IMR-90 (cell line): ENCODE measurements around the gene PARP1. TPM values are rescaled to one million over a fixed set of nuclear protein-coding genes. Genes with fewer than 3 reads are reported as not detected.
"Not testable (repeated sequence)": the region's sequence is repeated elsewhere in the genome, so short reads cannot be mapped to it uniquely, and the experiment has no call there.

ENCODE experiments used
- ATAC-seq: fragments of 200-7000 bp; cut with Tn5 transposase; 2 replicates; pipeline ENCODE4 v1.9.1; 2020; ENCODE audit warnings: low read depth, mild to moderate bottlenecking, moderate library complexity
- BruUV-seq: library from RNA; stranded (reverse); fragments of 400-500 nt; replicated peaks from 2 replicates; lab custom pipeline; 2021; lab: Mats Ljungman, UMichigan
- CTCF ChIA-PET: fragments of 300-600 bp; formaldehyde crosslinking; extraction: SDS; loops from one replicate; lab custom pipeline; 2021; ENCODE audit warnings: antibody characterized with exemption; lab: Yijun Ruan, JAX
- POLR2A ChIA-PET: fragments of 300-600 bp; sonication (Branson Sonifier 250); formaldehyde crosslinking; loops from one replicate; lab custom pipeline; 2022; ENCODE audit warnings: antibody characterized with exemption; ENCODE audit not compliant: unreplicated experiment; lab: Charles Lee
- DNase-seq: peaks from one replicate; pipeline ENCODE4 v3.0.0; 2013
- H2AFZ ChIP-seq: replicated peaks from 2 replicates; pipeline ENCODE3; 2013; ENCODE audit warnings: low read length, mild to moderate bottlenecking; ENCODE audit not compliant: poor library complexity
- H2AK5ac ChIP-seq: 2 replicates; pipeline ENCODE4 v1.6.1; 2013; ENCODE audit warnings: low read depth, low read length, inconsistent platforms
- H2AK9ac ChIP-seq: replicated peaks from 2 replicates; pipeline ENCODE3; 2013; ENCODE audit warnings: mild to moderate bottlenecking, low read depth, low read length, moderate library complexity; ENCODE audit not compliant: poor library complexity
- H2BK120ac ChIP-seq: 2 replicates; pipeline ENCODE4 v1.6.1; 2013; ENCODE audit warnings: low read depth, low read length, inconsistent platforms
- H2BK15ac ChIP-seq: 3 replicates; pipeline ENCODE4 v1.6.1; 2013; ENCODE audit warnings: low read depth, low read length, inconsistent platforms
- H2BK20ac ChIP-seq: 2 replicates; pipeline ENCODE4 v1.6.1; 2013; ENCODE audit warnings: low read depth, mild to moderate bottlenecking, inconsistent platforms, low read length, moderate library complexity
- H2BK5ac ChIP-seq: 2 replicates; pipeline ENCODE4 v1.6.1; 2013; ENCODE audit warnings: mild to moderate bottlenecking, low read depth, low read length, inconsistent platforms; ENCODE audit not compliant: poor library complexity, severe bottlenecking
- H3K14ac ChIP-seq: replicated peaks from 2 replicates; pipeline ENCODE4 v1.6.1; 2013; ENCODE audit warnings: low read depth, low read length, inconsistent platforms
- H3K18ac ChIP-seq: 2 replicates; pipeline ENCODE4 v1.6.1; 2013; ENCODE audit warnings: low read depth, low read length, control low read depth
- H3K23ac ChIP-seq: 2 replicates; pipeline ENCODE4 v1.6.1; 2013; ENCODE audit warnings: low read depth, low read length, inconsistent platforms
- H3K27ac ChIP-seq: 2 replicates; pipeline ENCODE4 v1.5.1; 2013; ENCODE audit warnings: mild to moderate bottlenecking, control low read depth, low read length; ENCODE audit not compliant: insufficient read depth
- H3K27me3 ChIP-seq: 2 replicates; pipeline ENCODE4 v1.6.1; 2013; ENCODE audit warnings: low read length; ENCODE audit not compliant: control insufficient read depth, insufficient read depth
- H3K36me3 ChIP-seq: 2 replicates; pipeline ENCODE4 v1.6.1; 2013; ENCODE audit warnings: low read length, mixed read lengths; ENCODE audit not compliant: control insufficient read depth, insufficient read depth
- H3K4ac ChIP-seq: 2 replicates; pipeline ENCODE4 v1.6.1; 2013; ENCODE audit warnings: low read depth, low read length, inconsistent platforms
- H3K4me1 ChIP-seq: 2 replicates; pipeline ENCODE4 v1.6.1; 2013; ENCODE audit warnings: low read length, mixed read lengths; ENCODE audit not compliant: control insufficient read depth, insufficient read depth
- H3K4me2 ChIP-seq: 2 replicates; pipeline ENCODE4 v1.6.1; 2013; ENCODE audit warnings: low read depth, mild to moderate bottlenecking, control low read depth, low read length, moderate library complexity
- H3K4me3 ChIP-seq: 2 replicates; pipeline ENCODE4 v1.5.1; 2013; ENCODE audit warnings: low read depth, mild to moderate bottlenecking, control low read depth, low read length, moderate library complexity; ENCODE audit not compliant: insufficient read depth
- H3K56ac ChIP-seq: 2 replicates; pipeline ENCODE4 v1.6.1; 2013; ENCODE audit warnings: low read length, inconsistent platforms; ENCODE audit not compliant: insufficient read depth; ENCODE audit errors: extremely low read depth
- H3K79me1 ChIP-seq, 2 experiments: 2 replicates each; pipeline ENCODE4 v1.6.1; 2013; ENCODE audit warnings: low read length in 2 of 2, inconsistent platforms in 1 of 2, low read depth in 1 of 2
- H3K9ac ChIP-seq: 2 replicates; pipeline ENCODE4 v1.6.1; 2013; ENCODE audit warnings: low read depth, low read length, control low read depth
- H3K9me1 ChIP-seq: 2 replicates; pipeline ENCODE4 v1.6.1; 2013; ENCODE audit warnings: low read length, inconsistent platforms; ENCODE audit not compliant: insufficient read depth
- H3K9me3 ChIP-seq: 2 replicates; pipeline ENCODE4 v1.6.1; 2013; ENCODE audit warnings: low read length; ENCODE audit not compliant: control insufficient read depth, insufficient read depth
- H4K20me1 ChIP-seq: 2 replicates; pipeline ENCODE4 v1.6.1; 2013; ENCODE audit warnings: low read length, inconsistent platforms; ENCODE audit not compliant: insufficient read depth
- H4K5ac ChIP-seq: 2 replicates; pipeline ENCODE4 v1.6.1; 2013; ENCODE audit warnings: mild to moderate bottlenecking, low read depth, low read length, control low read depth
- H4K8ac ChIP-seq, 2 experiments: 2 replicates each; pipeline ENCODE4 v1.6.1; 2013; ENCODE audit warnings: low read depth in 2 of 2, low read length in 2 of 2, control low read depth in 1 of 2, inconsistent platforms in 1 of 2
- H4K91ac ChIP-seq: 2 replicates; pipeline ENCODE4 v1.6.1; 2013; ENCODE audit warnings: low read depth, low read length, inconsistent platforms; ENCODE audit not compliant: insufficient read depth
- WGBS, 2 experiments: methylation state at CpG; one replicate each; pipeline versions ENCODE4 v1.1.5 to v1.1.7; 2013; ENCODE audit warnings: missing lambda C conversion rate in 2 of 2; ENCODE audit not compliant: insufficient read length in 1 of 2; ENCODE audit errors: extremely low coverage in 2 of 2; 5-methylcytosine and 5-hydroxymethylcytosine counted together
- dilution Hi-C: fragments of 300-500 bp; cut with HindIII; formaldehyde crosslinking; loops from one replicate; pipeline ENCODE4 v1.14.3; 2018; ENCODE audit warnings: low sequenced_read_pairs; ENCODE audit not compliant: unreplicated experiment
- in situ Hi-C: fragments of 300-500 bp; cut with MboI; formaldehyde crosslinking; loops from 3 replicates; pipeline ENCODE4 v1.14.3; 2019; ENCODE audit warnings: low sequenced_read_pairs, inconsistent platforms, mixed read lengths
- intact Hi-C: fragments of 100-400 bp; cut with micrococcal nuclease; formaldehyde crosslinking; loops from 2 replicates; pipeline ENCODE4 v1.10.0; 2022
- polyA plus RNA-seq, 3 experiments: library from polyadenylated mRNA; depleted of rRNA; stranded (reverse); fragments of >200 nt; gene quantifications; 2 replicates each; pipeline ENCODE4 v1.2.3, GENCODE V29; 2012; ENCODE audit warnings: low replicate concordance in 1 of 3
- total RNA-seq: library from RNA; depleted of rRNA; stranded (reverse); fragments of >200 nt; gene quantifications from 2 replicates; pipeline ENCODE4 v1.2.3, GENCODE V29; 2012
- TF ChIP-seq, protein P1 (sequence below): fragments of 150-350 bp; IDR thresholded peaks from 2 replicates; pipeline ENCODE4 v1.6.1; 2016; ENCODE audit warnings: low read depth, mild to moderate bottlenecking, low read length, moderate library complexity, borderline replicate concordance

PARP1 gene
- total and polyA plus RNA-seq, 2 of the 4 experiments (the other 2 are of a cell fraction), result 86.5 to 105 TPM

DNA sequence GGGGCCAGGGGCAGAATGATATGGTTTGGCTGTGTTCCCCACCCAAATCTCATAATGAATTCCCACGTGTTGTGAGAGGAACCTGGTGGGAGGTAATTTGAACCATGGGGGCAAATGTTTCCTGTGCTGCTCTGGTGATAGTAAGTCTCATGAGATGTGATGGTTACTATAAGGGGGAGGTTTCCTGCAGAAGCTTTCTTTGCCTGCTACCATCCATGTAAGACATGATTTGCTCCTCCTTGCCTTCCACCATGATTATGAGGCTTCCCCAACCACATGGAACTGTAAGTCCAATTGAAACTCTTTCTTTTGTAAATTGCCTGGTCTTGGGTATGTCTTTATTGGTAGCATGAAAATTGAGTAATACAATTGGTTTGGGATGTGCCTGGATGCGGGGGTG is 65.2 kb downstream of the PARP1 start:
- intact Hi-C loops, result no loop called here
- Histone ChIP-seq H3K14ac (no peak overlapping the region), H2BK15ac (no peak overlapping the region), H3K9ac (no peak overlapping the region), H3K4ac (no peak overlapping the region), H3K27me3 (no peaks in the 10 kb centered on the region), H3K79me1 (no peaks in the 10 kb centered on the region), H2BK120ac (no peak overlapping the region), H4K20me1 (no peaks in the 10 kb centered on the region), H3K9me1 (no peaks in the 10 kb centered on the region), H4K5ac (no peak overlapping the region), H2AK5ac (no peak overlapping the region), H3K4me3 (no peak overlapping the region), H3K9me3 (no peaks in the 10 kb centered on the region), H3K36me3 (no peaks in the 10 kb centered on the region), H2BK5ac (no peak overlapping the region), H4K91ac (no peak overlapping the region), H2AFZ (no peak overlapping the region), H4K8ac (no peak overlapping the region), H3K56ac (no peak overlapping the region), H3K18ac (no peak overlapping the region), H3K4me1 (no peaks in the 10 kb centered on the region), H3K27ac (no peak overlapping the region), H2BK20ac (no peak overlapping the region), H3K4me2 (no peak overlapping the region), H2AK9ac (no peak overlapping the region), H3K23ac (no peak overlapping the region)
- no TSS peak for BruUV-seq
- POLR2A ChIA-PET, result no interaction called here
- dilution Hi-C loops, result no loop called here
- TF ChIP-seq, protein P1, sequence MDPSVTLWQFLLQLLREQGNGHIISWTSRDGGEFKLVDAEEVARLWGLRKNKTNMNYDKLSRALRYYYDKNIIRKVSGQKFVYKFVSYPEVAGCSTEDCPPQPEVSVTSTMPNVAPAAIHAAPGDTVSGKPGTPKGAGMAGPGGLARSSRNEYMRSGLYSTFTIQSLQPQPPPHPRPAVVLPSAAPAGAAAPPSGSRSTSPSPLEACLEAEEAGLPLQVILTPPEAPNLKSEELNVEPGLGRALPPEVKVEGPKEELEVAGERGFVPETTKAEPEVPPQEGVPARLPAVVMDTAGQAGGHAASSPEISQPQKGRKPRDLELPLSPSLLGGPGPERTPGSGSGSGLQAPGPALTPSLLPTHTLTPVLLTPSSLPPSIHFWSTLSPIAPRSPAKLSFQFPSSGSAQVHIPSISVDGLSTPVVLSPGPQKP, result no peak
- no CpG with 5 or more reads among the region's 2 CpGs for WGBS, 2 experiments
- ATAC-seq, result no peak
- CTCF ChIA-PET, result no interaction called here
- DNase-seq, result no peak
- in situ Hi-C loops, result no loop called here

DNA sequence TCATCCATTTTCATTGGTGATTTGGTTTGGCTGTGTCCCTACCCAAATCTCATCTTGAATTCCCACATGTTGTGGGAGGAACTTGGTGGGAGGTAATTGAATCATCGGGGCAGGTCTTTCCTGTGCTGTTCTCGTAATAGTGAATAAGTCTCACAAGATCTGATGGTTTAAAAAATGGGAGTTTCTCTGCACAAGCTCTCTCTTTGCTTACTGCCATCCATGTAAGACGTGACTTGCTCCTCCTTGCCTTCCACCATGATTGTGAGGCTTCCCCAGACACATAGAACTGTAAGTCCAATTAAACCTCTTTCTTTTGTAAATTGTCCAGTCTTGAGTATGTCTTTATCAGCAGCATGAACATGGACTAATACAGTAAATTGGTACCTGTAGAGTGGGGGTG is 67.8 kb downstream of the PARP1 start:
- H3K27ac ChIP-seq, H3K36me3 ChIP-seq, H3K4me1 ChIP-seq, in situ Hi-C loops, H2BK20ac ChIP-seq, H2BK120ac ChIP-seq, H3K14ac ChIP-seq, H2AK5ac ChIP-seq, POLR2A ChIA-PET, H2AFZ ChIP-seq, H4K5ac ChIP-seq, H4K8ac ChIP-seq, H2AK9ac ChIP-seq, H3K4ac ChIP-seq, H4K20me1 ChIP-seq, H3K4me3 ChIP-seq, H3K9ac ChIP-seq, H3K18ac ChIP-seq, ATAC-seq, intact Hi-C loops, H4K91ac ChIP-seq, H2BK15ac ChIP-seq, H3K4me2 ChIP-seq, dilution Hi-C loops, H2BK5ac ChIP-seq, H3K56ac ChIP-seq, H3K9me3 ChIP-seq, CTCF ChIA-PET, H3K27me3 ChIP-seq, DNase-seq, H3K79me1 ChIP-seq, H3K9me1 ChIP-seq, BruUV-seq, H3K23ac ChIP-seq: not testable (repeated sequence)
- no CpG with 5 or more reads among the region's 3 CpGs for WGBS, 2 experiments
